ENCODE measurements around the gene CHTF8. TPM values are rescaled to one million over a fixed set of nuclear protein-coding genes. Genes with fewer than 3 reads are reported as not detected.

The CHTF8 gene
- total and polyA plus RNA-seq, 10 of the 15 experiments (the other 5 are each of a cell fraction or from before 2014, with no cell fraction given) = 18.5 to 159 (median 102) TPM

GRCh38 chr16:69116906-69117305, 15.5 kb downstream of the CHTF8 start (continued):
- TF ChIP-seq, protein P1, sequence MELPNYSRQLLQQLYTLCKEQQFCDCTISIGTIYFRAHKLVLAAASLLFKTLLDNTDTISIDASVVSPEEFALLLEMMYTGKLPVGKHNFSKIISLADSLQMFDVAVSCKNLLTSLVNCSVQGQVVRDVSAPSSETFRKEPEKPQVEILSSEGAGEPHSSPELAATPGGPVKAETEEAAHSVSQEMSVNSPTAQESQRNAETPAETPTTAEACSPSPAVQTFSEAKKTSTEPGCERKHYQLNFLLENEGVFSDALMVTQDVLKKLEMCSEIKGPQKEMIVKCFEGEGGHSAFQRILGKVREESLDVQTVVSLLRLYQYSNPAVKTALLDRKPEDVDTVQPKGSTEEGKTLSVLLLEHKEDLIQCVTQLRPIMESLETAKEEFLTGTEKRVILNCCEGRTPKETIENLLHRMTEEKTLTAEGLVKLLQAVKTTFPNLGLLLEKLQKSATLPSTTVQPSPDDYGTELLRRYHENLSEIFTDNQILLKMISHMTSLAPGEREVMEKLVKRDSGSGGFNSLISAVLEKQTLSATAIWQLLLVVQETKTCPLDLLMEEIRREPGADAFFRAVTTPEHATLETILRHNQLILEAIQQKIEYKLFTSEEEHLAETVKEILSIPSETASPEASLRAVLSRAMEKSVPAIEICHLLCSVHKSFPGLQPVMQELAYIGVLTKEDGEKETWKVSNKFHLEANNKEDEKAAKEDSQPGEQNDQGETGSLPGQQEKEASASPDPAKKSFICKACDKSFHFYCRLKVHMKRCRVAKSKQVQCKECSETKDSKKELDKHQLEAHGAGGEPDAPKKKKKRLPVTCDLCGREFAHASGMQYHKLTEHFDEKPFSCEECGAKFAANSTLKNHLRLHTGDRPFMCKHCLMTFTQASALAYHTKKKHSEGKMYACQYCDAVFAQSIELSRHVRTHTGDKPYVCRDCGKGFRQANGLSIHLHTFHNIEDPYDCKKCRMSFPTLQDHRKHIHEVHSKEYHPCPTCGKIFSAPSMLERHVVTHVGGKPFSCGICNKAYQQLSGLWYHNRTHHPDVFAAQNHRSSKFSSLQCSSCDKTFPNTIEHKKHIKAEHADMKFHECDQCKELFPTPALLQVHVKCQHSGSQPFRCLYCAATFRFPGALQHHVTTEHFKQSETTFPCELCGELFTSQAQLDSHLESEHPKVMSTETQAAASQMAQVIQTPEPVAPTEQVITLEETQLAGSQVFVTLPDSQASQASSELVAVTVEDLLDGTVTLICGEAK (IDR thresholded peaks at IDR 0.05; ENCODE audit: borderline replicate concordance) = no peak
- TF ChIP-seq BCL11A (IDR thresholded peaks at IDR 0.05; ENCODE audit: low read depth, low read length) = no peak
- no peak for TF ChIP-seq HDAC6 (IDR thresholded peaks at IDR 0.05; ENCODE audit: unreplicated experiment)

DNA sequence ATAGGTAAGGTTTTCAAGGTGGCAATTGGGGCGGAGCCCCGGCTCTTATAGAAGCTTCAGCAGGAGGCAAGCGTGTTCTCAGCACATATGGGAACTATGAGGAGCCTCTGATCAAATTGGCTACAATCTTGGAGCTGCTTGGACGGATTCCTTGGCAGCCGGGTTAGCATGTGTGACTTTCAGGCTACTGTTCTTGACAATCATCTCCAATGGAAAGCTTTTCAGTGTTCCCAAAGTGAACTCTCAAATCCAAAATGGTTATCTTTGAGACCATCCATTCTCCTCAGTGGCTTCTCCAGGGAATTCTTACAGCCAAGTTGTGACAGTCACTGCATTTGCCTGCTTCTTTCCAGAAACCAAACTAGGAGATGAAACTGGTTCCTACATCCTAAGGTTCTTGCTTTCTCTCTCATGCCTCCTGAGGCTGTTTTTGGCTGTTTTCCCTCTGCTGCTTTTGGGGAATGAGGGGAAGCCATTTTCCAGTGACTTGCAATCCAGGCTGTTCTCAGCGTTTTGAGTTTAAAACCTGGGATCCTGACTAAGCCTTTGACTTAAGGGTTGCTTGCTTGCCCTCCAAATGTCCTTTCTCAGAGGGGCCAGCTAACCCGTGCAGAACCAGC, 16.0 kb downstream of the CHTF8 start:
- Histone ChIP-seq H3K4me2 (ENCODE audit: control insufficient read depth, insufficient read depth) (no peak overlapping the region), H3K36me3 (ENCODE audit: control insufficient read depth in 2 of 2, insufficient read depth in 2 of 2, low read length in 1 of 2) (peaks cover 19 to 20% of the 10 kb centered on the region in 2 experiments), H3K4me1 (ENCODE audit: control insufficient read depth, insufficient read depth, low read length) (no peaks in the 10 kb centered on the region), H3K27me3 (replicated peaks in 1 of 2; ENCODE audit: control insufficient read depth in 2 of 2, insufficient read depth in 2 of 2, low read length in 1 of 2) (no peaks in the 10 kb centered on the region), H3K9ac (ENCODE audit: control insufficient read depth, insufficient read depth, low read length) (no peak overlapping the region), H3K27ac (ENCODE audit: control insufficient read depth, insufficient read depth) (no peak overlapping the region), H3K9me3 (replicated peaks; ENCODE audit: control insufficient read depth, insufficient read depth, low read length) (no peaks in the 10 kb centered on the region), H3K4me3 (no peak overlapping the region), H2AFZ (ENCODE audit: control insufficient read depth, low read depth, low read length) (no peak overlapping the region), H3K79me2 (ENCODE audit: control insufficient read depth, insufficient read depth, low read length) (no peaks in the 10 kb centered on the region), H4K20me1 (ENCODE audit: control insufficient read depth, insufficient read depth) (no peaks in the 10 kb centered on the region)
- BruUV-seq (replicated peaks) = no TSS peak
- ChIA-PET CTCF (interaction anchor here (1.1 to 1.4 kb wide), 2 partner anchors 214 to 586 kb away, joined by 3 read pairs; no protein-coding TSS in a partner anchor), POLR2A (no interaction called here), SMC1A (ENCODE audit: uncharacterized antibody, unreplicated experiment) (interaction anchor here (1.3 to 1.9 kb wide), 2 partner anchors 8 to 58 kb away, joined by 4 to 5 read pairs; no protein-coding TSS in a partner anchor), RAD21 (ENCODE audit: unreplicated experiment) (no interaction called here)
- 91% methylated on average over 7 of the region's 7 CpGs for WGBS (ENCODE audit: insufficient coverage, insufficient replicate concordance, low lambda C conversion rate, missing lambda C conversion rate)
- DNase-seq (ENCODE audit: low read depth, low spot score) (no peak), FAIRE-seq (no peak), ATAC-seq (no peak)
- intact Hi-C loops (cut with micrococcal nuclease; ENCODE audit: unreplicated experiment) (no loop called here), in situ Hi-C loops (cut with MboI) (no loop called here)
- no peak for TF ChIP-seq PML (IDR thresholded peaks at IDR 0.05; ENCODE audit: low read length)
- no peak for TF ChIP-seq REST (IDR thresholded peaks at IDR 0.05; ENCODE audit: low read depth, low read length)
- no peak for TF ChIP-seq CHD4 (IDR thresholded peaks at IDR 0.05)
- TF ChIP-seq, protein P2, sequence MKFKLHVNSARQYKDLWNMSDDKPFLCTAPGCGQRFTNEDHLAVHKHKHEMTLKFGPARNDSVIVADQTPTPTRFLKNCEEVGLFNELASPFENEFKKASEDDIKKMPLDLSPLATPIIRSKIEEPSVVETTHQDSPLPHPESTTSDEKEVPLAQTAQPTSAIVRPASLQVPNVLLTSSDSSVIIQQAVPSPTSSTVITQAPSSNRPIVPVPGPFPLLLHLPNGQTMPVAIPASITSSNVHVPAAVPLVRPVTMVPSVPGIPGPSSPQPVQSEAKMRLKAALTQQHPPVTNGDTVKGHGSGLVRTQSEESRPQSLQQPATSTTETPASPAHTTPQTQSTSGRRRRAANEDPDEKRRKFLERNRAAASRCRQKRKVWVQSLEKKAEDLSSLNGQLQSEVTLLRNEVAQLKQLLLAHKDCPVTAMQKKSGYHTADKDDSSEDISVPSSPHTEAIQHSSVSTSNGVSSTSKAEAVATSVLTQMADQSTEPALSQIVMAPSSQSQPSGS (IDR thresholded peaks at IDR 0.05; ENCODE audit: low read length) = no peak
- TF ChIP-seq, protein P3, sequence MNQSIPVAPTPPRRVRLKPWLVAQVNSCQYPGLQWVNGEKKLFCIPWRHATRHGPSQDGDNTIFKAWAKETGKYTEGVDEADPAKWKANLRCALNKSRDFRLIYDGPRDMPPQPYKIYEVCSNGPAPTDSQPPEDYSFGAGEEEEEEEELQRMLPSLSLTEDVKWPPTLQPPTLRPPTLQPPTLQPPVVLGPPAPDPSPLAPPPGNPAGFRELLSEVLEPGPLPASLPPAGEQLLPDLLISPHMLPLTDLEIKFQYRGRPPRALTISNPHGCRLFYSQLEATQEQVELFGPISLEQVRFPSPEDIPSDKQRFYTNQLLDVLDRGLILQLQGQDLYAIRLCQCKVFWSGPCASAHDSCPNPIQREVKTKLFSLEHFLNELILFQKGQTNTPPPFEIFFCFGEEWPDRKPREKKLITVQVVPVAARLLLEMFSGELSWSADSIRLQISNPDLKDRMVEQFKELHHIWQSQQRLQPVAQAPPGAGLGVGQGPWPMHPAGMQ (IDR thresholded peaks at IDR 0.05; ENCODE audit: borderline replicate concordance) = no peak
- no peak for TF ChIP-seq POU2F2 (IDR thresholded peaks at IDR 0.05; ENCODE audit: borderline replicate concordance, low read depth, low read length)
- TF ChIP-seq TCF7 (IDR thresholded peaks at IDR 0.05; ENCODE audit: borderline replicate concordance) = no peak

All from GM12878 (cell line).